SW480 (cell line): Measurements from ENCODE around the gene TMEM237.
A peak's percentile ranks its signal among the peaks of the same experiment; 100 is the strongest.
"Not testable (repeated sequence)": the region's sequence is repeated elsewhere in the genome, so short reads cannot be mapped to it uniquely, and the experiment has no call there.

Experiments used
- DNase-seq: peaks from one replicate; pipeline ENCODE4 v3.0.0-alpha.2; 2016; ENCODE audit warnings: low spot score

Gene TMEM237, protein sequence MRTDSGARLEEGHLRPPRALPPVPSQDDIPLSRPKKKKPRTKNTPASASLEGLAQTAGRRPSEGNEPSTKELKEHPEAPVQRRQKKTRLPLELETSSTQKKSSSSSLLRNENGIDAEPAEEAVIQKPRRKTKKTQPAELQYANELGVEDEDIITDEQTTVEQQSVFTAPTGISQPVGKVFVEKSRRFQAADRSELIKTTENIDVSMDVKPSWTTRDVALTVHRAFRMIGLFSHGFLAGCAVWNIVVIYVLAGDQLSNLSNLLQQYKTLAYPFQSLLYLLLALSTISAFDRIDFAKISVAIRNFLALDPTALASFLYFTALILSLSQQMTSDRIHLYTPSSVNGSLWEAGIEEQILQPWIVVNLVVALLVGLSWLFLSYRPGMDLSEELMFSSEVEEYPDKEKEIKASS

DNA sequence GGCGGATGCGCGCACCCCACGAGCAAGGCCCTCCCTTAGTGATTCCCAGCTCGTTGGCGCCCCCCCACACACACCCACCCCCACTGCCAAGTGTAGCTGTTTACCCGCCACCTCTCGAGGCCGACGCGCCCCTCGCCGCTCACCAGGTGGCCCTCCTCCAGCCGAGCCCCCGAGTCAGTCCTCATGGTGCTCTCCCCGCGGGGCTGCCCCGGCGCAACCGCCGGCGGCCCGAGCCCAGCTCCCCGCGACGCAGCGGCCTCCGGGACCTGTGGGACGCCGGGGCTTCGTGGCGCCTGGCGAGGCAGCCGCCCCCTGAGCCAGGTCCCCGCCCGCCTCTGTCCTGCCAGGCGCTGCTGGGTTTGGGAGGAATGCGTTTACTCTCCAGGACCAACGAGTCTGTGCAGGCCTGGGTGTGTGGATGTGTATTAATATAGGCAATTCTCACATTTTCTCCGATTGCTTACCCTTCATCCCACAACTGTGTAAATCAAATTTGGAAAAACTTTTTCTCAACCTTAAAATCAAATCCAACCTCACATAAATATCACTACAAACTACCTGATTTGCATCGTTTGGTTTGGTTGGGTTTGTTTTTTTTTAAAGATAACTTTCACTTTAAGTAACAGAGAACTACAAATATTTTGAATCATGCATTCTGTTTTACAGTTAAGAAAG lies at the start of gene TMEM237:
TMEM237 (minus strand) TSS at position 288 of the 675 bp plus-strand sequence; CDS start at position 185, 103 bp downstream.
- DNase-seq, result peak; percentile 23

DNA sequence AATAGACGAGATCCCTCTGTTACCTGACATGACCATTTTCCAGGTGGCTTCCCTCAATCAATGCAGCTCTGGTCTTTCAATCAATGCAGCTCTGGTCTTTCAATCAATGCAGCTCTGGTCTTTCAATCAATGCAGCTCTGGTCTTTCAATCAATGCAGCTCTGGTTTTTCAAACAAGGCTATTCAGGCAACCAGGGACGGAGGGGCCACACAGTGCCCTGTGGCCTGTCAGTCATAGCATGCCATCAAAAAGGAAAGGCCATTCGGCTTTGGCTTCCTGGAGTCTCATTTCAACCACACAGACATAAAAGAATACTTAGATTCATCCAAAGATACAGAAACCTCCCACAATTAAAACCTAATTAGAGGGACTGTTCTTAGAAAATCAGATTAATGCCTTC lies 41.9 kb upstream of the TMEM237 start:
- no peak for DNase-seq

DNA sequence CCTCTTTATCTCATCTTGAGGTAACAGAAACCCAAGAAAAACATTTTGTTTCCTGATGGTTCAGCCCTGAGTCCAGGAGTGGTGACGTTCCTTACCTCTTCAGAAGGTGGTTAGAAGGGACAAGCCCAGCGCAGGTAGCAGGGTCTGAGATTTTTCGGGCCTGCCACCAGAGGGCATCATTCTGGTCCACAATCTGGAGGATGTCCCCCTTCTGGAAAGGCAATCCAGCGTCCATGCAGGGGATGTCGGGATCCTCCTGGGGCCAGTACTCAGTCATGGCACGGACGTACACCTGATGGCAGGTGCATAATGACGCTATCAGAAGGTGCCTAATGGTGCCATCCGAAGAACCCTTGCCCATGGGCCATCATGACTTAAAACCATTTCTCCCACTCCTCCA lies 37.4 kb upstream of the TMEM237 start:
- no peak for DNase-seq

DNA sequence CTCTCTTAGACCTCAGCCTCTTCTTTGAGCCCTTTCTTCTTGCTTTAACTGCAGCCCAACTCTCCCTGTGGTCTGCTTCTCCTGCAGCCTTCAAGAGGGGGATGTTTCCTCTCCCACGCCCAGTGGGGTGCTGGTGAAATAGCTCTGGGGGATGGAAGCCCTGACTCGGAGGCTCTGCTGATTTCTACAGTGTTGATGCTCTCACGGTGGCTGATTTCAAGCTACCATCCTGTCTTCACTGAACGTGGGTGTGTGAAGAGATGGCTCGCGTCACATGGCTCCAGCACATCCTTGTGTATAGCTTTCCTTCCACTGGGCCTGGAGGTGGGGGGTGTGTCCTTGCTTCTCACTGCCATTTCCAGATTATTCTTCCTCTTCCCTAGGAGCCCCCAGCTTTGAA lies 35.1 kb upstream of the TMEM237 start:
- no peak for DNase-seq

DNA sequence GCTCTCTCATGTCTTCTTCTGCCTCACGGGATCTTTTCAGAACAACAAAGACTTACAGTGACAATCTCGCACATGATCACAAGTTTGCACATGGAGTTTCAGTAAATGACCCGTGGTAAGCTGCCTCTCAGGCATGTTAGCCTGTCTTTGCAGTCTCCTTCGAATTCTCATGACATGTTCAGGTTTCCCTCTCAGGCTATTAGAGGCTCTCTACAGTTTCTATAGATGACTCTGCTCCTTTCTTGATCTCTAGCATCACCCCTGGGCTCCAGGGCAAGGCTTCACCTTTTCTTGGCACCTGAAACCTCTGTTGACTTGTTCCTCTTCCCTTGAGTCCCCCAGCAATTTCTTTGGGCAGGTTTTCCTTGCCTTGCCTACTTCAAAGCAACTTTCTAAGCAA lies 32.2 kb upstream of the TMEM237 start:
- DNase-seq, result no peak

DNA sequence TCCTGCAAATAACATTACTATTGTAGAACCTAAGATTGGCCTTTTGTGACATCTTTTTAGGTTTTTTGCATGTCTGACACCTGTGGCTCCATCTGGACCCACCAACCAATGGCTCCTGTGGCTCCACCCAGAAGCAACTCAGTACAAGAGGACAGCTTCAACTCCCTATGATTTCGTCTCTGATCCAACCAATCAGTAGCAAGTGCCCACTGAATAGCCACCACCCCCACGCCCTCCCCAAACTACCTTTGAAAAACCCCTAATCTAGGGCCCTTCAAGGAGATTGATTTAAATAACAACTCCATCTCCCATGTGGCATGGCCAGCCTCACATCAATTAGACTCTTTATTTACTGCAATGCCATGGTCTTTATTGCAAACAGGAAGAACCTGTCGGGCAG lies 31.5 kb upstream of the TMEM237 start:
- no peak for DNase-seq

DNA sequence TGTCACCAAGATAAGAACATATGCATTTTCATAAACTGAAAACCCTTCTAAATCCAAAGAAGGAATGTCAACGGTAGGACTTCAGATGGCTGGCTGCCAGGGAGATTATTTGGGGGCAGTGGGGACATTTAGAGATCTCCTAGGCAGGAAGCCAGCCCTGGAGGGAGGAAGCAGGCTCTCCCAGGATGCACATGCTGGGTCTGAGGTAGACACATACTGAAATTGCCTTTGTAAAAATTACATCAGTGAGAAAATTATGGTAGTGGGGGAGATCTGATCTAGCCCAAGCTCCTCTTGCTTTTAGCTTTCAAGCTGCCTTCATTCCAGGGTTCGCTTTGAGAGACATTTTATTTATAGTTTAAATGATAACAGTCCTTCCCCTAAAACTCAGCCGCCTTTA lies 31.0 kb upstream of the TMEM237 start:
- no peak for DNase-seq

DNA sequence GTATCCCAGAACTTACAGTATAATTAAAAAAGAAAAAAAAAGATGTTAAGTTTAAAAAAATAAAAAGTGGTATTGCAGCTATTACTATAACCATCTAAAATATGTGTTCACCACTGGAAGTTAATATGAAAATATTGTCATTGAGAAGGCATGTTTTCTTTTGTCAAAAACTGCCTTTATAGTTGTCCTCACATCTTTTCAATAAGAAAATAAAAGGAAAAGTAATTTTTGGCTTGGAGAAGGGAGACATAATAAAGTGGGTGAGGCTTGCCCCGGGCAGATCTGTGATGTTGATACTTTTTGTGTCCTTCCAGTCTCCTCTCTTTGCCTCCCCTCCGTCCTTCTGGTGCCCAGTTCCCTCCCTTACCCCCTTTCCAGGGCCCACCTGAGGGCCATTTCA lies 30.2 kb upstream of the TMEM237 start:
- no peak for DNase-seq

DNA sequence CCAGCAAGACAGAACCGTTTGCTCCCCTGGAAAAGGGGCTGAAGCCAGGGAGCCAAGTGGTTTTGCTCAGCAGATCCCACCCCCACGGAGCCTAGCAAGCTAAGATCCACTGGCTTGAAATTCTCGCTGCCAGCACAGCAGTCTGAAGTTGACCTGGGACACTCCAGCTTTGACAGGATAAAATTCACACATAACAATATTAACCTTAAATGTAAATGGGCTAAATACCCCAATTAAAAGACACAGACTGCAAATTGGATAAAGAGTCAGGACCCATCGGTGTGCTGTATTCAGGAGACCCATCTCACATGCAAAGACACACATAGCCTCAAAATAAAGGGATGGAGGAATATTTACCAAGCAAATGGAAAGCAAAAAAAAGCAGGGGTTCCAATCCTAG lies 27.9 kb upstream of the TMEM237 start:
- DNase-seq, result not testable (repeated sequence)

DNA sequence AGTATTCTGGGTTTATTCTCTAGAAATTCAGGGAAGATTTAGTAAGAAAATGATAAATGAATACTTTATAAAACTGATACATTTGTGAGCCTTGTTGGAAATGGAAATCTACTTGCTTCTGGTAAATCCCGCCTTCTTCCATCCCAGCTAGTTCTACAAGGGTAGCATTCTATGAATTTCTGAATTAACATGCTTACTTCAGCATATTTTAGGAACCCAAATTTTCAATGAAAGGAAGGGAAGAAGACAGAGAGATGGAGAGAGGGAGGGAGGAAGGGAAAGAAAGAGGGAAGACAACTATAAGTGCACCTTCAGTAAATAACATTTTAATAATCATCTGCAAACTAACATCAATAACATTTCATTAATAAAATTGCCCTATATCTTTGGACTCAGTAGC lies 26.6 kb upstream of the TMEM237 start:
- no peak for DNase-seq

DNA sequence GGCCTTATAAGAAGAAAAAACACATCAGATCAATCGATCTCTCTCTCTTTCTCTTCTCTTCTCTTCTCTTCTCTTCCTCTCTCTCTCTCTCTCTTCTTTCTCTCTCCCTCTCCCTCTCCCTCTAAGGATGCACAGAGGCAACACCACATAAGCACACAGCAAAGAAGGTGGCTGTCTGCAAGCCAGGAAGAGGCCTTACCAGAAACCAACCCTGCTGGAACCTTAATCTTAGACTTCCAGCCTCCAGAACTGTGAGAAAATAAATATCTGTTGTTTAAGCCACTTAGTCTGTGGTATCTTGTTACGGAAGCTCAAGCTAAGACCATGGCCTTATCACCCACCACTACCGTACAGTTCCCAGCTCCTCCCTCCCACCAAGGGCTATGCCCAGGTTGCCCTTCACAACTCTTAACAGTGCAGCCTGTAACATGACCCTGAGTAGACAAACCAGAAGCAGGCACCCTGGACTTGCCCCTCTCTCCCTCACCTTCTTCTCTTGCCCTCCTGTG lies 25.2 kb upstream of the TMEM237 start:
- no peak for DNase-seq

DNA sequence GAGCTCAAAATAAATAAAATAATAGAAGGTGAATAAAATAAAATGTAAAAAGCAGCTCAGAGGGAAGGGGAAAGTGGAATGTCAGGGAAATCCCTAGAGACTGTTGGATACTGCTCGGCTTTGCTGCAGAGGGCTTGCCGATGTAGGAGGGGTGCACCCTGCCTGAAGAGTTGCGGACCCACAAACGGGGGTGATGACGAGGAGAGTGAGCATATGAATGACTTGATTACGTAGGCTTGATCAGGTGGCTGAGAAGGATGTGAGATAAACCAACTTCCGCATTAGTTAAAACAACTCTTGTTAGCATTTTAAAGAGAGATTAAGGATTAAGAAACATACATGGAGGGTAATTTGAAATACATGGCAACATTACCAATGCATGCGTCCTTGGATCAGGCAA lies 21.0 kb upstream of the TMEM237 start:
- DNase-seq, result no peak

DNA sequence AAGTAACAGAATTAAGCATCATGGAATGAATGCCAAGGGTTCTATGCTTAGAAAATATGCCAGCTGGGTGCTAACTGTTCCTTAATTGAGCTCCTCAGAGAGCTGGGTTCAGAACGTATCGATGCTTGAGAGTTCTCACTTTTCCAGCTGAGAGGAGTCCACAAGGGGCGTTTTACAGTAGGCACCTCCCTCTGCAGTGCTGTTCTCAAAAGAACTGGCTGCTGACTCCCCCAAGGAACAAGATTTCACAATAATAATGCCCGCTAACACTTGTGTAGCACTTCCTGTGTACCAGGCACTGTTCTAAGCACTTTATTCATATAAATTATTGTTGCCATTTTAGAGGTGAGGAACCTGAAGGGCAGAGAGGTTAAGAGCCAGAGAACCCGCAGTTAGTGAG lies 18.1 kb upstream of the TMEM237 start:
- DNase-seq, result no peak

DNA sequence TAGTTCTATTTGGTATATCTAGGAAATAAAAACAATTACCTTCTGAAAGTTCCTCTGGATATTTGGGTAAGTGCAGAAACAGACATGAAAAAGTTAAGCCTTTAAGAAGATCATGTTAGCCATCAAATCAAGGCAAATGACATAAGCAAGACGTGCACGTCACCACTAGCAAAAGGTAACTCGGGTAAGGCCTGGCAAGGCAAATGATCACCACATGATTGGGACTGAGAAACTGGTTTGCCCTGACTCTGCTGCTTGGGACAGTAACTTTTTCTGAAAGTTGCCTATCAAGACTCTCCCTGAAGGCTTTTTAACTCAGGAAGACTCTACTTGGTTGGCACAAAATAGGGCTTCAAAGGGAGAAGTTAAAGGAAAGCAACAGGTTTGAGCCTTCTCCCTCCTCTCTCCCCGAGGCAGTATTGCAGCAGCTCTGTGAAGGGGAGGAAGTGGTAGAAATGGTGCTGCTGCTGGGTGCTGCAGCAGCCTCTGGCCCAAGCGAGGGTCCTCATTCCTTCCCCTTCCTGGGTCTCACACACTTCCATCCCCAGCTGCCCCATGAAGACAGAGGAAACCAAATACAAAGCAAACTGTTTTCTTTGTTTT lies 17.1 kb upstream of the TMEM237 start:
- no peak for DNase-seq

DNA sequence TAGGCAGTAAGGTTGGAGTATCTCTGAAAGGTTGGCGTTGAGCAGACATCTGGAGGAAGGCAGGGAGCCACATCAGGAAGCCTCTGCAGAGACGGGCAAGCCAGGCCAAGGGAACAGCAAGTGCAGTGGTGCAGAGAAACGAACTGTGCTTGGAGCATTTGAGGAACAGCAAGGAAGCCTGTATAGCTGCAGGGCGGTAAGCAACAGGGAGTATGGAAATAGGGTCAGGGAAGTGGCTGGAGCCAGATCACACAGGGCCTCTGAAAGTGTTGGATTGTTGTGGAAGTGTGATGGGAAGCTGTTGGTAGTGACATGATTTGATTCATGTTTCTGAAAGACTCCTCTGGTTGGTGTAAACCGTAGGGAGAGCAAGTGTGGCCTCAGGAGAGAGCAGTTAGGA lies 13.4 kb upstream of the TMEM237 start:
- DNase-seq, result no peak

DNA sequence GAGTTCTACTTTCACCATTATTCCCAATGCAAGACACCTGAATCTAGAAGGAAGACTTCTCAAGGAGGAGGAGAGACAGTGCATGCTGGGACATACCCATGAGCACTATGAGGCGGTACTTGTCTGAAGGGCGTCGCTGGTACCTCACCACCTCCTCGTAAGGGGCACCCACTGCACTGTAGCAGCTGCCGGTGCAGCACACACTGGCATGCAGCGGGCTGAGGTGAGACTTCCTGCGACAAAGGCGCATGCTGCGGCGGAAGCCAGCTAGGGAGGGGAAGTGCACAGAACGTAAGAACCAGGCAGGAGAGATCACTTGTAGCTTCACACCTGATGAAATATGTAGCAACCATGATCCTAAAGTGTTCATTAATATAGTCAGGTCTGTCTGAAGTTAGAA lies 12.8 kb upstream of the TMEM237 start:
- no peak for DNase-seq

DNA sequence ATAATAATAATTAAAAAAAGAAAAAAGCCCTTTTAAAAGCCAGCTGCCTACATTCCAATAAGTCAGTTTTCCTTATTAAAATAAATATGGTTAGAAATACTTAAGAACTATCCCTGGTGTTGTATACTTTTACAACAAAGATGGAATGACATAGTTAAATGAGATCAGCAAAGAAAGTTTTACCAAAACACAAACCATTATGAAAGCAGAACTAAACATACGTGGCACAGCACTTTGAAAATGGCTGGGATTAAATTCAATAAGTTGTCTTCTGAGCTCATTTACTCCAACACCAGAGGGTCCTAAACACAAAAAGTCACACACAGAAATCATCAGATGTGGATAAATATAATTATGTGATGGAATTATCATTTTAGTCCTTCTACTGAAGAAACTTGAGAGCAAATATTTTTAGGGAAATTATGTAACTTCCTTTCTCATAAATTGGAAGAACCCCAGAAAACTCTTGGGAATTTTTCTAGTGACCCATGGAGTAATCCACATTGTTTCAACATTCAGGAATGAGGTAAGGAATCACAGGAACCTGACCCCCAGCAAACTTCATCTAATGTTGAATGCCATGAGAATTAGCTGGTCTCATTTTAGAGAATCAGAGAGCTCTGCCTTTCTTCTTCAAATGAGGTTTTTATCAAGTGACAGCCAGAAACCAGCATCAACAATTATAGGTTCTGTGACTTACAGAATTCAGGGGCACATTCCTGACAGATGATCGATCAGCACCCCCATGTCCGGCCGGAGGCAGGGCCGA lies 11.5 kb upstream of the TMEM237 start:
- DNase-seq, result no peak

DNA sequence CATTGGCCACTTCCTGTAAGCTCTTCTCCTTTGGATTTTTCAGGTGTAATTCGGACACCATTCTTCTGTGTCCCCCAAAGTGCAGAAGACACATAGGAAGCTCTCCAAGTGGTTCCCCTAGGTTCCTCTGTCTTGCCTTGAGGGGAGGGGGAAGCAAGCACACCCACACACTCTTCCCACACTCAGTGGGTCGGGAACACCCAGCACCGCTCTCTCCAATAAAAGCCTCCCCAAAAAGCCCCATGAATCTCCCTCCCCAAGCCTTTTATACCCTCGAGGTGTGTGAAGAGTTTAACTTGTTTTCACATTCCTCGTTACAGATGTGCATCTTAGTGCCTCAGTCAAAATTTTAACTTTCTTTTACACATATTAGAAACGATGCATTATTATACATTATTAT lies 9.9 kb upstream of the TMEM237 start:
- DNase-seq, result no peak

DNA sequence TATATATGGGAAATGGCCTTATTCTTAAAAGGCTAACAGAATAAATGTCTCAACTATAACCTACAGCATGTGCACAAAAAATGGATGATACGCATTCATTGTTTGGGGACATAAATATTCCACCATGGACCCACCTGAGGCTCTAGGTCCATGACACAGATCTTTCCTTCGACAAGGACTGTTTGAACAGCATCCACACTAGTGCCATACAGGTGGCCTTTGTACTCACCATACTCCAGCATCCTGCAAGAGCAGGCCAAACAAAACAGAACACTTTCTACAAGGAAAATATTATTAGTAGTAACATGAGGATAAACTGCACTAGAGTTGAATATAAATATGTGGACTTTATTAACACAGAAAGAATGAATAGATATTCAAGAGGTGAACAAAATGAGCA lies 6.1 kb upstream of the TMEM237 start:
- no peak for DNase-seq

DNA sequence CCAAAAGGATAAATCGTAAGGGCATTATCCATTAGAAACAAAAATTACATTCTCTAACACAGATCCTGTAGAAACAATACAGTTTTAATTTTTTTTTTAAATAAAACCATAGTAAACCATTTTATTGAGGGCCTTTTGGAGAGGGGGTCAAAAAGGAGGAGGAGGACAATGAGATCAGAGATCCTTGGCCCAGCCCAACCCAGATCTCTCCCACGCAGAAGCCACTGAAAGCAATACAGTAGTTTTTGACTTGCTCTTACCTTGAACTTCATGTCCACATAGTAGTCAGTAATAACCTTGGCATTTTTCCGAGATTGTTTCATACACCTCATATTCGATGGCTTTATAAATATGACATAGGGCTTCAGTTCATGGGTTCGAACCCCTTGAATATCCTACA lies 4.1 kb upstream of the TMEM237 start:
- DNase-seq, result no peak

DNA sequence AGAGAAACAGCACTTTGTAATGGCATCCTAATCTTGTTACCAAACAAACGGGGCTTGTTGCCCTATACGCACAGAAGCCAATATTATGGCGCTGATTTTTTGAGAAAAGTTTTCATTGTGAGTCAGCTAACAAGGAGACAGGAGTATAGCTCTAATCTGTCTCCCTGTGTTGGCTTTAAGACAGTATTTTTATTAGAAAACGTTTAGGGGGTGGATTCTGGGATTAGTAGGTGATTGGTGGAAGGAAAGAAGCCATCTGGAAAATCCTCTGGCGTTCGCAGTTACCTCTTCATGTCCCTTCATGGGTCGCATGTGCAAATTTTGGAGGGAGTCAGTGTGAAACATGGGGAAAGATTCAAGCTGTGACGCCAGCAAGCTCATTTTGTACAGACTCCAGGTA lies 698 bp upstream of the TMEM237 start:
- no peak for DNase-seq

DNA sequence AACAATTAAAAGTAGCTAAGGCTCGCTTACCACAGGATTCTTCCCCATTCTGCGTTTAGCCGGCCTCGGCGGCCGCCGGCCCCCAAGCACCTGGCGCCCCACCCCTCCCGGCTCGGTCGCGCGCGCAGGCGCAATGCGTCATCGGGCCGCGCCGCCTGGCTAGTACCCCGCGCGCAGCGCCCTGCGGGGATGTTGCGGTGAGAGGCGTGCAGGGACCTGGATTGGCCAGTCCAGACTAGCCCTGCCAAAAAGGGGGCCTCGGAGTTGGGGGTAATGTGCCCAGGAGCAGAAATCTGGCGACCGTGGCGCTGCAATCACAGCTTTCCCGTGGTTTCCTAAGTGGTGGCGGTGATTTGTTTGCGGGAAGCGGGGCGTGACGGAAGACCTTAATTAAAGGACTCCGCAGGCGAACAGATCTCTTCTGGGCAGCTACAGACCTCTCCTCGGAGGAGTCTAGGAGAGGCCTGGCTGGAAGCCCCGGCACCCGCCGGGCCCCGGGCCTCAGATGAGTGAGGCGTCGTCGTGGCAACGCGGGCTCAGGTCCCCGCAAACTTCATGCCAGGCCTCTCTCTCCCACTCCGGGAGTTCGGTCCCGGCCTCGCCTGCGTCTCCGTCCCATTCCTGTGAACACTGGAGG lies 606 bp downstream of the TMEM237 start:
- DNase-seq, result peak; percentile 64
